Measurements from ENCODE around the gene EOLA1.
"Not testable (repeated sequence)": the region's sequence is repeated elsewhere in the genome, so short reads cannot be mapped to it uniquely, and the experiment has no call there.

The EOLA1 gene

GRCh38 chrX:149540131-149540620, 636 bp upstream of the EOLA1 start:
- Histone ChIP-seq H3K9me3 (ENCODE audit: control insufficient read depth in 5 of 5, low read length in 5 of 5) (peaks cover 0 to 4% (median 0%) of the 10 kb centered on the region in 5 donors), H3K36me3 (ENCODE audit: control insufficient read depth in 5 of 5, insufficient read depth in 5 of 5, low read length in 5 of 5) (peaks cover 0 to 5% (median 2%) of the 10 kb centered on the region in 5 donors), H3K4me1 (ENCODE audit: control insufficient read depth in 5 of 5, insufficient read depth in 5 of 5, low read length in 5 of 5) (peaks cover 6 to 17% (median 9%) of the 10 kb centered on the region in 5 donors), H3K4me3 (ENCODE audit: low read depth in 1 of 5, low read length in 5 of 5) (peak overlapping the region; percentile 67 to 98 (median 70)), H3K9ac (ENCODE audit: low read length in 5 of 5) (peak overlapping the region in 3 of 5 donors; percentile 55 to 64 (median 56)), H3K27ac (ENCODE audit: low read depth, low read length) (peak overlapping the region; percentile 77), H3K27me3 (ENCODE audit: control insufficient read depth in 5 of 5, insufficient read depth in 4 of 5, low read length in 5 of 5) (no peaks in the 10 kb centered on the region)

- peak overlapping the region in 4 of 5 donors; percentile 52 to 77 (median 60) for H3K9ac ChIP-seq (ENCODE audit: low read length in 5 of 5)
- H3K36me3 ChIP-seq (ENCODE audit: control insufficient read depth in 5 of 5, insufficient read depth in 5 of 5, low read length in 5 of 5), result peaks cover 0 to 9% (median 4%) of the 10 kb centered on the region in 5 donors
- peak overlapping the region; percentile 77 for H3K27ac ChIP-seq (ENCODE audit: low read depth, low read length)
- H3K9me3 ChIP-seq (ENCODE audit: control insufficient read depth in 5 of 5, low read length in 5 of 5), result peaks cover 0 to 4% (median 0%) of the 10 kb centered on the region in 5 donors
- H3K4me3 ChIP-seq (ENCODE audit: low read depth in 1 of 5, low read length in 5 of 5), result peak overlapping the region; percentile 48 to 79 (median 69)
- H3K27me3 ChIP-seq (ENCODE audit: control insufficient read depth in 5 of 5, insufficient read depth in 4 of 5, low read length in 5 of 5), result no peaks in the 10 kb centered on the region
- H3K4me1 ChIP-seq (ENCODE audit: control insufficient read depth in 5 of 5, insufficient read depth in 5 of 5, low read length in 5 of 5), result peaks cover 6 to 17% (median 9%) of the 10 kb centered on the region in 5 donors
Measured at GRCh38 chrX:149541521-149542047, 772 bp downstream of the EOLA1 start.

GRCh38 chrX:149545545-149546543, 5.0 kb downstream of the EOLA1 start:
- peaks cover 3 to 11% (median 6%) of the 10 kb centered on the region in 5 donors for H3K4me1 ChIP-seq (ENCODE audit: control insufficient read depth in 5 of 5, insufficient read depth in 5 of 5, low read length in 5 of 5)
- H3K27me3 ChIP-seq (ENCODE audit: control insufficient read depth in 5 of 5, insufficient read depth in 4 of 5, low read length in 5 of 5); H3K36me3 ChIP-seq (ENCODE audit: control insufficient read depth in 5 of 5, insufficient read depth in 5 of 5, low read length in 5 of 5); H3K9ac ChIP-seq (ENCODE audit: low read length in 5 of 5); H3K27ac ChIP-seq (ENCODE audit: low read depth, low read length); H3K4me3 ChIP-seq (ENCODE audit: low read depth in 1 of 5, low read length in 5 of 5); H3K9me3 ChIP-seq (ENCODE audit: control insufficient read depth in 5 of 5, low read length in 5 of 5): not testable (repeated sequence)

GRCh38 chrX:149546962-149547361, 6.2 kb downstream of the EOLA1 start:
- H3K27me3 ChIP-seq (ENCODE audit: control insufficient read depth in 5 of 5, insufficient read depth in 4 of 5, low read length in 5 of 5); H3K27ac ChIP-seq (ENCODE audit: low read depth, low read length): not testable (repeated sequence)

GRCh38 chrX:149547782-149548181, 7.0 kb downstream of the EOLA1 start:
- not testable (repeated sequence) for H3K4me1 ChIP-seq (ENCODE audit: control insufficient read depth in 5 of 5, insufficient read depth in 5 of 5, low read length in 5 of 5); H3K9ac ChIP-seq (ENCODE audit: low read length in 5 of 5); H3K36me3 ChIP-seq (ENCODE audit: control insufficient read depth in 5 of 5, insufficient read depth in 5 of 5, low read length in 5 of 5); H3K27ac ChIP-seq (ENCODE audit: low read depth, low read length); H3K4me3 ChIP-seq (ENCODE audit: low read depth in 1 of 5, low read length in 5 of 5); H3K27me3 ChIP-seq (ENCODE audit: control insufficient read depth in 5 of 5, insufficient read depth in 4 of 5, low read length in 5 of 5); H3K9me3 ChIP-seq (ENCODE audit: control insufficient read depth in 5 of 5, low read length in 5 of 5)

More at GRCh38 chrX:149546962-149547361, 6.2 kb downstream of the EOLA1 start:
- H3K9ac ChIP-seq (ENCODE audit: low read length in 5 of 5); H3K4me3 ChIP-seq (ENCODE audit: low read depth in 1 of 5, low read length in 5 of 5); H3K36me3 ChIP-seq (ENCODE audit: control insufficient read depth in 5 of 5, insufficient read depth in 5 of 5, low read length in 5 of 5); H3K4me1 ChIP-seq (ENCODE audit: control insufficient read depth in 5 of 5, insufficient read depth in 5 of 5, low read length in 5 of 5); H3K9me3 ChIP-seq (ENCODE audit: control insufficient read depth in 5 of 5, low read length in 5 of 5): not testable (repeated sequence)

GRCh38 chrX:149549701-149550100, 8.9 kb downstream of the EOLA1 start, which contains the start of gene HSFX3:
HSFX3 (minus strand) TSS chrX:149549924; CDS start chrX:149549852, 72 bp downstream.
- not testable (repeated sequence) for H3K9me3 ChIP-seq (ENCODE audit: control insufficient read depth in 5 of 5, low read length in 5 of 5); H3K27ac ChIP-seq (ENCODE audit: low read depth, low read length); H3K4me3 ChIP-seq (ENCODE audit: low read depth in 1 of 5, low read length in 5 of 5); H3K27me3 ChIP-seq (ENCODE audit: control insufficient read depth in 5 of 5, insufficient read depth in 4 of 5, low read length in 5 of 5); H3K4me1 ChIP-seq (ENCODE audit: control insufficient read depth in 5 of 5, insufficient read depth in 5 of 5, low read length in 5 of 5); H3K36me3 ChIP-seq (ENCODE audit: control insufficient read depth in 5 of 5, insufficient read depth in 5 of 5, low read length in 5 of 5); H3K9ac ChIP-seq (ENCODE audit: low read length in 5 of 5)

GRCh38 chrX:149550454-149550853, 9.6 kb downstream of the EOLA1 start:
- not testable (repeated sequence) for H3K4me3 ChIP-seq (ENCODE audit: low read depth in 1 of 5, low read length in 5 of 5); H3K9me3 ChIP-seq (ENCODE audit: control insufficient read depth in 5 of 5, low read length in 5 of 5); H3K9ac ChIP-seq (ENCODE audit: low read length in 5 of 5); H3K27ac ChIP-seq (ENCODE audit: low read depth, low read length); H3K36me3 ChIP-seq (ENCODE audit: control insufficient read depth in 5 of 5, insufficient read depth in 5 of 5, low read length in 5 of 5); H3K4me1 ChIP-seq (ENCODE audit: control insufficient read depth in 5 of 5, insufficient read depth in 5 of 5, low read length in 5 of 5); H3K27me3 ChIP-seq (ENCODE audit: control insufficient read depth in 5 of 5, insufficient read depth in 4 of 5, low read length in 5 of 5)

- H3K4me1 ChIP-seq (ENCODE audit: control insufficient read depth in 5 of 5, insufficient read depth in 5 of 5, low read length in 5 of 5); H3K9ac ChIP-seq (ENCODE audit: low read length in 5 of 5); H3K4me3 ChIP-seq (ENCODE audit: low read depth in 1 of 5, low read length in 5 of 5); H3K36me3 ChIP-seq (ENCODE audit: control insufficient read depth in 5 of 5, insufficient read depth in 5 of 5, low read length in 5 of 5); H3K27ac ChIP-seq (ENCODE audit: low read depth, low read length); H3K27me3 ChIP-seq (ENCODE audit: control insufficient read depth in 5 of 5, insufficient read depth in 4 of 5, low read length in 5 of 5); H3K9me3 ChIP-seq (ENCODE audit: control insufficient read depth in 5 of 5, low read length in 5 of 5): not testable (repeated sequence)
Measured at GRCh38 chrX:149551245-149551938, 10.6 kb downstream of the EOLA1 start.

GRCh38 chrX:149551939-149552248, 11.1 kb downstream of the EOLA1 start:
- not testable (repeated sequence) for H3K9ac ChIP-seq (ENCODE audit: low read length in 5 of 5); H3K4me3 ChIP-seq (ENCODE audit: low read depth in 1 of 5, low read length in 5 of 5); H3K36me3 ChIP-seq (ENCODE audit: control insufficient read depth in 5 of 5, insufficient read depth in 5 of 5, low read length in 5 of 5); H3K4me1 ChIP-seq (ENCODE audit: control insufficient read depth in 5 of 5, insufficient read depth in 5 of 5, low read length in 5 of 5); H3K27me3 ChIP-seq (ENCODE audit: control insufficient read depth in 5 of 5, insufficient read depth in 4 of 5, low read length in 5 of 5); H3K9me3 ChIP-seq (ENCODE audit: control insufficient read depth in 5 of 5, low read length in 5 of 5); H3K27ac ChIP-seq (ENCODE audit: low read depth, low read length)

- not testable (repeated sequence) for H3K27ac ChIP-seq (ENCODE audit: low read depth, low read length); H3K4me1 ChIP-seq (ENCODE audit: control insufficient read depth in 5 of 5, insufficient read depth in 5 of 5, low read length in 5 of 5); H3K9me3 ChIP-seq (ENCODE audit: control insufficient read depth in 5 of 5, low read length in 5 of 5); H3K9ac ChIP-seq (ENCODE audit: low read length in 5 of 5); H3K36me3 ChIP-seq (ENCODE audit: control insufficient read depth in 5 of 5, insufficient read depth in 5 of 5, low read length in 5 of 5); H3K27me3 ChIP-seq (ENCODE audit: control insufficient read depth in 5 of 5, insufficient read depth in 4 of 5, low read length in 5 of 5); H3K4me3 ChIP-seq (ENCODE audit: low read depth in 1 of 5, low read length in 5 of 5)
Measured at GRCh38 chrX:149555251-149555650, 14.4 kb downstream of the EOLA1 start.

All from subcutaneous abdominal adipose tissue (tissue), 5 donors.